IPS-11a (cell line): ENCODE results near the gene ANKEF1.
"Not testable (repeated sequence)": the region's sequence is repeated elsewhere in the genome, so short reads cannot be mapped to it uniquely, and the experiment has no call there.

Source experiments
- H3K4me3 ChIP-seq: one replicate; pipeline ENCODE4 v1.5.1; 2013; ENCODE audit warnings: low read depth, low read length, control low read depth

The ANKEF1 gene

DNA sequence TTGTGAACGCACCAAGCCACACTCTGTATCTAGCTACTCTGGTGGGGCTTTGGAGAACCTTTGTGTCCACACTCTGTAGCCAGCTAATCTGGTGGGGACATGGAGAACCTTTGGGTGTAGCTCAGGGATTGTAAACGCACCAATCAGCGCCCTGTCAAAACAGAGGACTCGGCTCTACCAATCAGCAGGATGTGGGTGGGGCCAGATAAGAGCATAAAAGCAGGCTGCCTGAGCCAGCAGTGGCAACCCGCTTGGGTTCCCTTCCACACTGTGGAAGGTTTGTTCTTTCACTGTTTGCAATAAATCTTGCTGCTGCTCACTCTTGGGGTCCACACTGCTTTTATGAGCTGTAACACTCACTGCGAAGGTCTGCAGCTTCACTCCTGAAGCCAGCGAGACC lies 2.5 kb upstream of the ANKEF1 start:
- H3K4me3 ChIP-seq = not testable (repeated sequence)

DNA sequence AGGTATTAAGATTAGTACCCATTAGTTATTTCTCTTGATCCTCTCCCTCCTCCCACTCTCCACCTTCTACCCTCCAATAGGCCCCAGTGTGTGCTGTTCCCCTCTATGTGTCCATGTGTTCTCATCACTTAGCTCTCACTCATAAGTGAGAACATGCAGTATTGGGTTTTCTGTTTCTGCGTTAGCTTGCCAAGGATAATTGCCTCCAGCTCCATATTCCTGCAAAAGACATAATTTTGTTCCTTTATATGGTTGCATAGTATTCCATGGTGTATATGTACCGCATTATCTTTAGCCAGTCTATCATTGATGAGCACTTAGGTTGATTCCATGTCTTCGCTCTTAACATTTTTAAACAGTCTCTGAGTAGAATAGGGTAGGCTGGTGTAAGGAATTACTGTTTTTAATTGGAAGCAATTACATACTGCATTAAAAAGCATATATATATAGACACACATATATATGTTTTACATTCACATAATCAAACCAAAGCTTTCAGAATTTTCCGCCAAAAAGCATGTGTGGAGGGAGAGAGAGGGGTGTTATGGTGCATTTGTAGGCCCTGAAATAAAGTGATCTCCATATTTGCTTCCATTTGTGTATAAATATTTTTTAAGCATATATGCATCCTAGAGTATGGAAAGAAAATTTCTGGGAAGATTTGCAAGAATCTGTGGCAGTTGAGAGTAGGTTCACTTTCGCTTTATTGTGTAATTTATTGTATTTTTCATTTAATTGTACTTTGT lies 709 bp upstream of the ANKEF1 start:
- no peak overlapping the region for H3K4me3 ChIP-seq

DNA sequence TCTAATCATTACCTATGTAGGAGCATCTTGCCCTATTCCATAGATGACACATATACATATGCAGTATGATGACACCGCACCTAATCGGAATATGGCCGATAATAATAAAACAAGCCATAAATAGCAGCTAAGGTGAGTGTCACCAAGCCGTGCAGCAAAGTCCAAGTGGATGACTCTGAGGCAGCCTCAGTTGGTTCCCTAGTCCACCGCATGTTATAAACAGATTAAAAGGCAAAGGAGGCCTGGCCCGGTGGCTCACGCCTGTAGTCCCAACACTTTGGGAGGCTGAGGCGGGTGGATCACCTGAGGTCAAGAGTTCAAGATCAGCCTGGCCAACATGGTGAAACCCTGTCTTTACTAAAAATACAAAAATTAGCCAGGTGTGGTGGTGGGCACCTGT lies 1.5 kb downstream of the ANKEF1 start:
- H3K4me3 ChIP-seq = not testable (repeated sequence)

DNA sequence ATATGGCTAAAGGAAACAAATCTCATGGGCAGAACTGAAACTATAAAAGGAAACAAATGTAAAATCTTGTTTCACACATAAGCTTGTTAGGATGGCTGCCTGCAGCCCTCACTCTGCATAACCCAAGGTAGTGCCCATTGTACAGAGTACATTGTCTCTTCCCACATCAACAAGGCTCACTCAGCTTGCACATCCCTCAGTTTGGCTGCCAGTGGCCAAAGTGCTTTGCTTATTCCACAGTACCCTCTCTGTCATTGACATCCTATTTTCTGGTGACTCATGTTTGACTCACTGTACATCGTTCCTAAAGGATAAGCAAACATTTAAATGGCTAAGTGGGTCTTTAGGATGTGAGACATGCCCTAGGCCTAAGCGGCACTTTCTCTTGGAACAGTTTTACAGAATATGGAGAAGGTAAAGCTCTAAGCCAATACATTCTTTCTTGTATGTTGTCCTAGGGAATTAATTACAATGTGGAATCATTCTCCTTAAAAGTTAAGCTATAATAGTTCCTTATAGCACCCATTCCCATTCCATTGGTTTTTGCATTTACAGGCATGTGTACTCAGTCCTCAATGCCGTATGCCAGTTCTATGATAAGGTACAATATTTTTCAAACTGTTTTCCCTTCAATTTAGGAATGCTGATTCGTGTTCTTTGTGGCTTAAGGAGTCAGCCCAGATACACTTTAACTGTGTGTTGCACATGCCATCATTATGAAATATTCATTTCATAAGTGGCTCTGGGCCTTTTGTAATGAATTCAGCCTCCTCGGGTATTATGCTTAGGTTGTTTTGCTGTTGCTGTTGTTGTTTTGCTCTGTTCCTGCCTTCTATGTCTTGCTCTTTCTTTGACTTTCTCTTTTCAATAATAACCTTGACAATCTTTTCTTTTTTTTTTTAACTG lies 5.5 kb downstream of the ANKEF1 start:
- no peak overlapping the region for H3K4me3 ChIP-seq

DNA sequence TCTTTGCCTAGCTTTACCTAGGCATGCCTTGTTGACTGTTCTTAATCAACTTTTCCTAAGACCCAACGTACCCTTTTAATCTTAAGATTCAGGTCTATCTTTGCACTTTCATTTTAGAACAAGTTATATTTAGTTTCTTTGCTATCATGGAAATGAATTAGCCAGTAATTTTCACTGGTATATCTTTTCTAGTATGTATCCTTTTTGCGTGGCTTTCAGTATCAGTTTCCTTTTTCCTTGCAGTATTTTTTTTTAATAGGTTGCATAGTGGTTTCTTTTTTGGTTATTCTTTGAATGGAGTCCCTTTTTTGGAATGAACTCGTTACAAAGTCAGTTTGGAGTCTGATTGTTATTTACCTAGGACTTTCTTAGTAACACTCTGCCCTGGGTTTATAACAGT lies 7.3 kb downstream of the ANKEF1 start:
- H3K4me3 ChIP-seq = no peak overlapping the region

DNA sequence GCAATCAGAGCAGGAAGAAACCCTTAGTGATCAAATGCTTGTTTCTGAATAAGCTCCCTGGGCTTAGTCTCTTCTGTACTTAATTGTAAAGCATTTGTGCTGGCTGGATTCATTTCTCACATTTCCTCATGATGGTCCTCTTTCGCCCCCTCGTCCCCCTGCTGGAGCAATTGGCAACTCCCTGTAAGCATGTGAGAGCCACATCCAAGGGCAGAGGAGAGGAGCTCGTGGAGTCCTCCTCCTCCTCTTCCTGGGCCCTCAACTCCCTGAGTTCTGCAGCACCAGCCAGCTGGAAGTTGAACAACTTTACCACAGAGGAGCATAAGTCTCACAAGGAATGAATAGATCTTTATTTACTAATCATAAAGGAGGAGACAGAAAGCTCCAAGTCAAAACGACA lies 12.6 kb downstream of the ANKEF1 start:
- H3K4me3 ChIP-seq = no peak overlapping the region

DNA sequence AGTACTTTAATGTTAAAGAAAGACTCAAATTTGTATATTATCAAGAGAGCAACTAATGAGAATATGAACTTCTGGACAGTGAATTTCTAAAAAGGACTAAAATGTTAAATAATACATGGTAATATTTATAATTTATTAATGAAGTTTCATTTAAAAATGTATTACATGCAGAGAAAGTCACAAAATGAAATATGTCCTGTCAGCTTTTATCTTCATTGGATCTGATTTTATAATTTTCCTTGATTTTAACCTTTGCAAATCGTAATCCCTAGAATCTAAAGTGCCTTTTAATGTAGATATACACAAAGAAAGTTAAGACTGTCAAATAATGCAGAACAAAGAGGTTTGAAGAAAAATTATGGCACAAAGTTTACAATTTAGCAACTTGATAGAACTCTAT lies 16.4 kb downstream of the ANKEF1 start:
- no peak overlapping the region for H3K4me3 ChIP-seq

DNA sequence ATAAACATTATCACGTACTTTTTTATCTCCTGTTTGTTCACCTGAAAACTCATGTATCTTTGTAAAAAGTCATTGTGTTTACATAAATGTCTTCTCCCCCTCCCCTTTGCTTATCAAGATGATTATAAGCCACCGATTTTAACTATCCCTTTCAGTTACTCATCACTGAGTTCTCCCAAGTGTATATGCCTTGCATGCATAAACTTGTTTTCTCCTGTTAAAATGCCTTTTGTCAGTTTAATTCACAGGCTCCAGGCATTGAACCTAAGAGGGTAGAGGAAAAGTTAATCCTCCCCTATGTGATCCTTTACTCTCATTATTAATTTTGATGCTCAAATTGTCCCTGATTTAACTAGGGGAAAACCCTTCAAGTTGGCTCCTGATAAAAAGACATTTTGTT lies 24.2 kb downstream of the ANKEF1 start:
- H3K4me3 ChIP-seq = no peak overlapping the region

DNA sequence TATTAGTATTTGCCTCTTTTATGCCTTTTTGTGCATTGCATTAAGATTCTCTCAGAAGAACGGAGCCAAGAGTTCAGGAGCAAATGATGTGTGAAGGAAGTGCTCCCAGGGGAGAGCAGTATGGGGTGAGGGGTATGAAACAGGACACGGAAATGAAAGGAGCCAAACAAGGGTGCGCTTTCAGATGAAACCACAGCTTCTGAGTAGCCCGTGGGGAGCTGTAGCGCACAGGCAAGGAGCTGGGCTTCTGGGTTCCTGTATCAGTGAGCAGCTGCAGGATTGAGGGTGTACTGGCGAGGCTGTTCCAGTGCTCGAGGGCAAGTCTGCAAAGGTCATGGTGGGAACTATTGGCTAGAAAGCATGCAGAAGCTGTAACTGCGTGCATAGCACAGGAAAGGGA lies 25.4 kb downstream of the ANKEF1 start:
- no peak overlapping the region for H3K4me3 ChIP-seq

DNA sequence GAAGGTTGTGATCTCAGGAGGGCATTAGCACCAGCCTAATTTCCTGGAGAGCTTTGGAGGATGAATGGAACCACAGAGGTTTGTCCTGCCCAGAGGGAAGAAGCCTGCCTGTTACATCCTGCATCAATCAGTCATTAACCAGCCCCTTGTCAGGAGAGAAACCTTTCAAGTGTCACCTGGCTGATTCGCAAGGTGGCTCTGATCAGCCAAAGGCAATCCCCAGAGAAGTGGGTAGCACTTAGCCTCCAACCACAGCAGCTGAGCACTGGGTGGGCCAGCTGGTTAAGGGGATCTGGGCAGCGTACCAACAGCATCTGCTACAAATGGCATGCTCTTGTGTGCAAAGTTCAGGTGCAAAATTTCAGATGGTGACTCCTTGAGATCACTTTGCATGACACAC lies 26.9 kb downstream of the ANKEF1 start:
- H3K4me3 ChIP-seq = no peak overlapping the region

DNA sequence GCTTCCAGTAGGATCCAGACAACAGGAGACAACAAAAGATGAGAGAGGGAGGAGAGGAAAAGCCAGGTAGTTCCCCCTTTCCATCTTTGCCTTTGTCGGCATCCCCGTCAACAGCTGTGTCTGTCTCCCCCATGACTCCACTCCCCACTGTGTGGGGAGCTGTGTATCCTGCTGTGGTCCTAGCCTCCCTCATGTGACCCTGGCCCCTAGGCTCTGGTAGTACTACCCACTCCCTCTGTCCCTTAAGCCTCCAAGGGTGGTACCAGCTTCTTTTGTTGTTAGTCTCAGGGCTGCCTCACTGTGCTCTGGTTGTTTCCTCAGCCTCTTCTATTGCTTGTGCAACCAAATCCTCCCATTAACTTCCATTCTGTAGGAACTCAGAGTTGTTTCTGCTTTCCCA lies 28.7 kb downstream of the ANKEF1 start:
- no peak overlapping the region for H3K4me3 ChIP-seq

DNA sequence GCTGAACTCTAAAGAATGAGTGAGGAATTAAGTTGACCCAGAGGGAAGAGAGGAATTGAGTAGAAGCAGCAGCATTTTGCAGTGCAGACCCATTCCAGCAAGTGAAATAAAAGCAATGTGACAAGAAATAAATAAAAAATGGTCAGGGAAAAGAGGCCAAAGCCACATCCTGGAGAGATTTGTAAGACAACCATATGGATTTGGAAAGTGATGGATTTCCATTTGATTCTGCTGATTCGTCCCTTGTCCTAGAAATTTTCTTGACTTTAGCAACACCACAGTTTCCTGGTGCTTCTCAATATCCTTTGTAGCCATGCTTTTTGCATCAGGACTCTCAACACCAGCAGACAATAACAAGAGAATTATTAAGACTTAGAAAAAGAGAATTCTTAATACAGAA lies 29.8 kb downstream of the ANKEF1 start:
- no peak overlapping the region for H3K4me3 ChIP-seq

DNA sequence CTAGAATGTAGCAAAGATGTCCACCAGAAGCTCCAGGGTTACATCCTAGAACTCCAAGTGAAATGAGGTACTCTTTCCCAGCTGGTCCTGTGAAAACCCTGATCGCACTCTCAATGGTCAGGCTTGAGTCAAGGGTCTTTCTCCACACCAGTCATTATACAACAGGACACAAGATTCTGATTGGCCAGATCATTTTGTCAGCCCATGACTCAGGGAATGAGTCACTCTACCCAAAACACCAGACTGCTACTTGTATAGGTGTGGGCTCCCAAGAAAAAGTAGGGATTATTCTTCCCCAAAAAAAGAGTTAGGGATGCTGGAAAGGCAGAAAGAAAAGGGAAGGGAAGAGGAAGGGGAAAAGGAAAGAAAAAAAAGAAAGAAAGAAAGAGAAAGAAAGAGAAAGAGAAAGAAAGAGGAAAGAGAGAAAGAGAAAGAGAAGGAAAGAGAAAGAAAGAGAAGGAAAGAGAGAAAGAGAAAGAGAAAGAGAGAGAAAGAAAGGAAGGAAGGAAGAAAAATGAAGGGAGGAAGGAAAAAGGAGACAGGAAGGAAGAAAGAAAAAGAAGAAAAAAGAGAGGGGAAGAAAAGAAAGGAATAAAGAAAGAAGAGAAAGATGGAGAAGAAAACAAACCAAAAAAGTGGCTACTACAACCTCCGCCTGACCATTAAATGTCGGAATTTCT lies 30.5 kb downstream of the ANKEF1 start:
- H3K4me3 ChIP-seq = no peak overlapping the region

DNA sequence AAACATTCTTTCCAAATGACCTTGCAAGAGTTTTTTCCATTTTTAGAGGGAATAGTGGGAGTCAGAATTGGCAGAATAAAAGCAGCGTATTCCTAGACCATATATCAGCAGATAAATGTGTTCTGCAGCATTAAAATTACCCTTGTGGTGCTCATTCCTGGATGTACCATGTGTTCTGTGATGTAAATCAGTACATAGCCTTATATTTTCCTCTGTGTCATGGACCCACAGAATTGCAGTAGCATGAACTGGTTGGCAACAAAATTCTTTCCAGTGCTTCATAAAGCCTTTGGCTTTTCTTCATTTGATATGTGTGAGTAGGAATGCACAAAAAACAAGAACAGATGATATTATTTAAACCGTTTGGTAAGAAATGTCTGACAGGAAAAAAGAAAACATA lies 32.5 kb downstream of the ANKEF1 start:
- no peak overlapping the region for H3K4me3 ChIP-seq

DNA sequence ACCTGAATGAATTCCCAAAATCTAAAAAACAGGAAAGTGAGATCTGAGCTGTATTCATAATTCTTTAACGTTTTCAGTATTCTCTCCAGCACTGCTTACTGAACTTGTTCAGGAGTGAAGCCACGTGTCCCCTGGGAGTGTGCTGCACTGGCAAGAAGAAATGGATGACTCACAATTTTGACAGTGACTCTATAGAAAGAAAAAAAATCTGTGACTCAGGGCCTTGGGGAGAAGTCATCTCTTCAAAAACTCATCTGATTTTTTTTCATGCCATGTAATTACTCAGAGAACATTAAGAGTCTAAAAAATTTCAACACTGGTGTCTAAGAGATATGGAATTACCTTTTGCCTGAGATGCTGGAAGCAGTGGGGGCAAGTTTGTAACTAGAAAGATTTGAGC lies 39.7 kb downstream of the ANKEF1 start:
- no peak overlapping the region for H3K4me3 ChIP-seq

DNA sequence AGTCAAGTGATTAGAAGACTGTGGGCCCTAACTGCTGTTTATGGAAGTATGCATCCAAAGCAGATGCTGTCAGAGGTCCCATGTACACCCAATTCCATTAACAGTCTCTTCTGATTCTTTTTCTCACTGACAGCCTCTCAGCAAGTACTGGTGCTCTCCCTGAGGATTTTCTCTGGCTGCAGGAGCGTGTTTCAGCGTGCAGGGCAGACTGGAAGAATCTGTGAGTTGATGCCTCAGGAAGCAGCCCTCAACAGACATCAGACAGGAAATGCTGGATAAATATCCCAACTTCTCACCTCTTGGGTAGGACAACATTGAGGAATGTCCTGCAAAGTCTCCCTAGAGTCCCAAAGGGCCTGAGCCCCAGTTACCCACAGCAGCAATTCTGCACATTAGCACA lies 40.8 kb downstream of the ANKEF1 start:
- H3K4me3 ChIP-seq = no peak overlapping the region

DNA sequence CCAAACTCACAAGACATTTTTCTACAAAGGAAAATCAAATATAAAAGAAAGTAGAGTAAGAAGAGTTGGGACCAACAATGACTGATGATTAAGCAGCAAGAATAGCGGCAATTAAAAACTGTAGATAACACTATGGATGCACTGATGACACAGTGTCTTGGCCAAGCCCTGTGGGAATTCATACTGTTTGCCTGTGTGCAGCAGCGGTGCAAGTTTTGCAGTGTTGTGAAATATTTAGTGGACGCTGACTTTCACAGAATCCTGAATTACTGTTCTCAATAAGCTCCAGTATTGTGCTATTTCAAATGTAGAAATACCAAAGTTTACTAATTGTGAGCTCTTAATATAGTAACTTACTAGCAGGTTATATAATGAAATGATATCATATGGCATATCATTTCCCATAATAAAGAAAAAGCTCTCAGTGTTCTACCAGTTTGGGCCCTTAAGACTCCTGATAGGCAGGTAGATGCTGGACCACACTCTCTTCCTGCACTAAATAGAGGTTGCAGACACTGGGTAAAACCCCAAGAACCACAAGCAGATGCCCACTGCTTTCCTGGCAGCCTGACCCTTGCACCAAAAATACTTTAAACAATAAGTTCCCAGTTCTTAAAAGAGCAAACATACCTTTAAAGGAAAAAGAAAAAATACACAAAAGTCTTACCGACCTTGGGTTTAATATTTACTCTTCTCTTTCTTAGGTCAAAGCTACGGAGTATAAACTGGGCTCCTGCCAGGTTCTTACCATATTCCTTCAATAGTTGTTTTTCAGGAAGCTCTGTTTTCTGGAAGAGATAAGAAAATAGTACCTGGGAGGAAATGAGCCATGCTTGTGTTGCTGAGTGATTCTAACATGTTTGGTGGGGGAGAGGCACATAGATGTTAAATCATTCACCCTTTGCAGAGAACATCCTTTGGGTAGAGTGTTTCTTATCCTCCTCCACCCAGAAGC lies 41.6 kb downstream of the ANKEF1 start:
- H3K4me3 ChIP-seq = no peak overlapping the region

DNA sequence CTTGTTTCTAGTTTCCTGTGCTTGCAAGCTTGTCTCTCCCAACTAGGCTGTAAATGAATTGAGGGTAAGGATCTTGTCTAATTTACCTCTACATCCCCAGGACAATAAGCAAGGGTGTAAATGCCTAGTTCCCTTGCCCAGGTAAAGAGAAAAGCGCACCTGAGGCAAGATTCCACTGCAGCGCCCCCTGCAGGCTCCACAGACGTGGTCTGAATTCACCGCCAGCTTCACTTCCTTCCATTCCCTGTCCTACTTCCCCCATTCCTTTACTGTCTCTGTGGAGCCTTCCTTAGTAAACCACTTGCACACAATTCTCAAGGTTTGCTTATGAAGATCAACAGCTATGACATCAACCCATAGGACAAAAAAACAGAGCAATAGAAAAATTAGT lies 42.3 kb downstream of the ANKEF1 start:
- no peak overlapping the region for H3K4me3 ChIP-seq

DNA sequence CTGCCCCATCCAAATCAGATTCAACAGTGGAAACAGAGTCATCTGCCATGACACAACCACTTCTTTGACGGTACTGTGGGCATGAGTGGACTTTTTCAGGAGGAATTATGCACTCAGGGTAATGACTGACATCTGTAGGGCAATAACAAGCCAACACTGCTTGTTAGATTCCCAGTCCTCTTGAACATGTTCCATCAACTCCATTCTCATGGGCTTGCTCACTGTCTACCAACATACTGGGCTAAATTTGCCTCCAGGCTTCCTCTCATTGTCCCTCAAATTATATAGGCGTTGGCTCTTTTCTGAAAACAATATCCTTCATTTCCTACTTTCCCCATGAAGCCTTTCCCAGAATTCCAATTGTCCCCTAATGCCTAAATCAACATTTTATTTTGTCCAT lies 43.1 kb downstream of the ANKEF1 start:
- H3K4me3 ChIP-seq = no peak overlapping the region

DNA sequence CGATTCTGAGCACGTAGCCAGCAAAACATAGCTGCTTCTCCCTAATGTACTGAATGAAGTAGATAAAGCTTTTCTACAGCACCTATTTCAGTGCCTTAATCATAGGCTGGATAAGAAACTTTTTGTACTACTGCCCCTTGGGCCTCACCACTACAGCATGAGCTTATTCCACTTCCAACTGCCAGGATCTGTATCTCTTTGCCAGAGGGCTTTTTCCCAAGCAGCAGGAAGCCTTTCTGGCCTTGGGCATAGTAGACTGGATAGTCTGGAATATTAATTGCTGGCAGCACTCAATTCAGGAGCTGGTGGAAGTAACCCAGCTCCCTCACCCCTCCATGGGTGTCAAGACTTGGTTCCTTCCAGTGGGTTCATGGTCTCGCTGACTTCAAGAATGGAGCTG lies 43.6 kb downstream of the ANKEF1 start:
- no peak overlapping the region for H3K4me3 ChIP-seq

DNA sequence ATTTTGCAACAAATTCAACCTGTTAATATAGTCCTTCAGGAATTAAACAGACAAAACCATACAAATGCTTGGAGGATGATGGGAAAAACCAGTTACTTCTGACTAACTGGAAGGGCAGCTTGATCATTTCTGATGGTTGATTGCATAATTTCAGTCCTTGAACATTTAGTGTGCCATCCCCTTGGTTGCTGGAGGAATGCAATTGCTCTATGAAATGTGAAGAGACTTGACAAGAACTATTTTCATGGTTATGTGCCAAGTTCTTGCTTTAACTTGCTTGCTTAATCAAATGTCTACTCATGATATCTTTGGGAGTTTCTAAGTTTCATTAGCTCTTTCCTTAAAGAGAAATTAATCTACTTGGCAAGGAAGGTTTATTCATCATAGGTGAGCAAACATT lies 45.2 kb downstream of the ANKEF1 start:
- no peak overlapping the region for H3K4me3 ChIP-seq
